HG02884 (cell line): ENCODE results near the gene WAC.
"Not testable (repeated sequence)": the region's sequence is repeated elsewhere in the genome, so short reads cannot be mapped to it uniquely, and the experiment has no call there.

ENCODE experiments used
- ATAC-seq: cut with Tn5 transposase; IDR thresholded peaks from one replicate; pipeline ENCODE4 v1.9.1; 2021; ENCODE audit warnings: mild to moderate bottlenecking, moderate library complexity; ENCODE audit not compliant: unreplicated experiment

WAC gene

GRCh38 chr10:28564905-28565304 is 32.0 kb downstream of the WAC start:
- peak; percentile 54 for ATAC-seq

GRCh38 chr10:28566458-28567015 is 33.6 kb downstream of the WAC start:
- no peak for ATAC-seq

GRCh38 chr10:28569506-28570159 is 36.7 kb downstream of the WAC start:
- no peak for ATAC-seq

- ATAC-seq, result no peak
Measured at GRCh38 chr10:28570598-28570997, 37.7 kb downstream of the WAC start.

GRCh38 chr10:28571265-28571664 is 38.3 kb downstream of the WAC start:
- no peak for ATAC-seq

GRCh38 chr10:28574214-28574613 is 41.3 kb downstream of the WAC start:
- not testable (repeated sequence) for ATAC-seq

GRCh38 chr10:28575852-28576251 is 42.9 kb downstream of the WAC start:
- no peak for ATAC-seq

- ATAC-seq, result no peak
Measured at GRCh38 chr10:28577506-28577905, 44.6 kb downstream of the WAC start.

GRCh38 chr10:28578454-28578853 is 45.5 kb downstream of the WAC start:
- no peak for ATAC-seq

- ATAC-seq, result no peak
Measured at GRCh38 chr10:28580825-28581224, 47.9 kb downstream of the WAC start.

GRCh38 chr10:28581916-28582315 is 49.0 kb downstream of the WAC start:
- ATAC-seq, result no peak

GRCh38 chr10:28585076-28585475 is 52.2 kb downstream of the WAC start:
- ATAC-seq, result no peak

GRCh38 chr10:28586176-28586575 is 53.3 kb downstream of the WAC start:
- ATAC-seq, result no peak

- no peak for ATAC-seq
Measured at GRCh38 chr10:28587270-28587969, 54.5 kb downstream of the WAC start.

- no peak for ATAC-seq
Measured at GRCh38 chr10:28587970-28588290, 55.0 kb downstream of the WAC start.

GRCh38 chr10:28592953-28593352 is 60.0 kb downstream of the WAC start:
- ATAC-seq, result no peak

- no peak for ATAC-seq
Measured at GRCh38 chr10:28593811-28594210, 60.9 kb downstream of the WAC start.

GRCh38 chr10:28594406-28594805 is 61.5 kb downstream of the WAC start:
- no peak for ATAC-seq

GRCh38 chr10:28595613-28596012 is 62.7 kb downstream of the WAC start:
- no peak for ATAC-seq

GRCh38 chr10:28600056-28600455 is 67.1 kb downstream of the WAC start:
- ATAC-seq, result no peak

- no peak for ATAC-seq
Measured at GRCh38 chr10:28601012-28601411, 68.1 kb downstream of the WAC start.
